RWPE2 (cell line): ENCODE data around the gene GPR176.
A peak's percentile ranks its signal among the peaks of the same experiment; 100 is the strongest.

Source experiments
- ATAC-seq: fragments of 200-7000 bp; cut with Tn5 transposase; 3 replicates; pipeline ENCODE4 v1.9.1; 2021; ENCODE audit warnings: low read depth
- DNase-seq: peaks from one replicate; pipeline ENCODE4 v3.0.0-alpha.2; 2020; ENCODE audit warnings: low spot score
- H3K27ac ChIP-seq: fragments of 450-650 bp; 2 replicates; pipeline ENCODE4 v1.5.1; 2017; ENCODE audit warnings: mild to moderate bottlenecking; ENCODE audit not compliant: poor library complexity, severe bottlenecking
- H3K27me3 ChIP-seq: fragments of 250-450 bp; sonication (Bioruptor Pico); 2 replicates; pipeline ENCODE4 v1.5.1; 2021; ENCODE audit warnings: mild to moderate bottlenecking, moderate library complexity; ENCODE audit not compliant: insufficient read depth, poor library complexity, severe bottlenecking
- H3K36me3 ChIP-seq: fragments of 250-450 bp; sonication (Bioruptor Pico); 2 replicates; pipeline ENCODE4 v1.5.1; 2020; ENCODE audit warnings: low read depth, mild to moderate bottlenecking, moderate library complexity
- H3K4me1 ChIP-seq: fragments of 250-450 bp; sonication (Bioruptor Pico); 2 replicates; pipeline ENCODE4 v1.5.1; 2021; ENCODE audit warnings: mild to moderate bottlenecking, moderate library complexity; ENCODE audit not compliant: insufficient read depth, poor library complexity, severe bottlenecking
- H3K4me3 ChIP-seq: fragments of 250-450 bp; sonication (Bioruptor Pico); 2 replicates; pipeline ENCODE4 v1.5.1; 2021; ENCODE audit warnings: mild to moderate bottlenecking, moderate library complexity; ENCODE audit not compliant: severe bottlenecking
- H3K9me3 ChIP-seq: fragments of 250-450 bp; sonication (Bioruptor Pico); 2 replicates; pipeline ENCODE4 v1.5.1; 2021; ENCODE audit warnings: mild to moderate bottlenecking, moderate library complexity; ENCODE audit not compliant: severe bottlenecking
- TF ChIP-seq, protein P1 (sequence below): fragments of 450-650 bp; IDR thresholded peaks from one replicate; pipeline ENCODE4 v1.5.1; 2017; ENCODE audit warnings: mild to moderate bottlenecking, moderate library complexity; ENCODE audit not compliant: poor library complexity, severe bottlenecking

Gene GPR176

DNA sequence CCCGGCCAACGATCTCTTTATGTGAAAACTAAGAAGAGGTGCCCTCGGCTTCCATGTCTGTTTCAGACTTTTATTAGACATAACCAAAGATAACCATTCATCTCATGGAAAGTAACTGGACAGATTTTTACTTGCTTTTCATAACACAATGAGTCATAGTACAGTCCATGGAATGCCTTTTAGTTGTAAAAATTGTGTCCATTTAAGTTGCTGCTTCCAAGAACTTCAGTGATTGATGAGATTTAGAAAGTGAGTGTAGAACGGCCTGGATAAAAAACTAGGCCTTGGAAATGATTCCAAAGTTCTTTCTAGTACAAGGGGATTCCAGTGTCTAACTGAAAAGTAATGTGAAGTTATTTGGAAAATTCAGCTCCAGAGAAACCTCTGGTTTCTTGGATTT is 24.7 kb upstream of the GPR176 start:
- Histone ChIP-seq H3K4me3 (no peak overlapping the region), H3K9me3 (no peaks in the 10 kb centered on the region), H3K27ac (no peak overlapping the region), H3K36me3 (peaks cover 97% of the 10 kb centered on the region), H3K4me1 (peaks cover 9% of the 10 kb centered on the region), H3K27me3 (no peaks in the 10 kb centered on the region)
- ATAC-seq (no peak), DNase-seq (no peak)
- TF ChIP-seq, protein P1, sequence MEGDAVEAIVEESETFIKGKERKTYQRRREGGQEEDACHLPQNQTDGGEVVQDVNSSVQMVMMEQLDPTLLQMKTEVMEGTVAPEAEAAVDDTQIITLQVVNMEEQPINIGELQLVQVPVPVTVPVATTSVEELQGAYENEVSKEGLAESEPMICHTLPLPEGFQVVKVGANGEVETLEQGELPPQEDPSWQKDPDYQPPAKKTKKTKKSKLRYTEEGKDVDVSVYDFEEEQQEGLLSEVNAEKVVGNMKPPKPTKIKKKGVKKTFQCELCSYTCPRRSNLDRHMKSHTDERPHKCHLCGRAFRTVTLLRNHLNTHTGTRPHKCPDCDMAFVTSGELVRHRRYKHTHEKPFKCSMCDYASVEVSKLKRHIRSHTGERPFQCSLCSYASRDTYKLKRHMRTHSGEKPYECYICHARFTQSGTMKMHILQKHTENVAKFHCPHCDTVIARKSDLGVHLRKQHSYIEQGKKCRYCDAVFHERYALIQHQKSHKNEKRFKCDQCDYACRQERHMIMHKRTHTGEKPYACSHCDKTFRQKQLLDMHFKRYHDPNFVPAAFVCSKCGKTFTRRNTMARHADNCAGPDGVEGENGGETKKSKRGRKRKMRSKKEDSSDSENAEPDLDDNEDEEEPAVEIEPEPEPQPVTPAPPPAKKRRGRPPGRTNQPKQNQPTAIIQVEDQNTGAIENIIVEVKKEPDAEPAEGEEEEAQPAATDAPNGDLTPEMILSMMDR: no peak

DNA sequence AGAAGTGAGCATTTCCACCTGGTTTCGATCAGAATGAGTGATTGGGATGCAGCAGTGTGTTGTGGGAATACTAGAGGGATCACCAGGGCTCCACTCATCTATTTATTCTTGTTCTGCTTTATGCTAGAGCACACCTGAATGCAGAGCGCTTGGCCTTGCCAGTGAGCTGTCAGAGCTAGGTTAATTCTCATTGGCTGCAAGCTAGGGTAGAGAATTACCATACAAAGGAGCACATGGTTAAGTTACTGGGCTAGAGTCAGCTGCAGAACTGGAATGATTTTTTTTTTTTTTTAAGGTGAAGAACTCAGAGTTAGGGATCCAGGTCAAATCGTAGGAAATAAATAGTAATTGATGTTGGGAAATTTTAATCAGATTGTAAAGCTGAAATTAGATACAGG is 22.7 kb upstream of the GPR176 start:
- Histone ChIP-seq H3K27me3 (no peaks in the 10 kb centered on the region), H3K4me1 (peaks cover 9% of the 10 kb centered on the region), H3K9me3 (no peaks in the 10 kb centered on the region), H3K4me3 (no peak overlapping the region), H3K36me3 (peaks cover 98% of the 10 kb centered on the region), H3K27ac (peak overlapping the region; percentile 13)
- ATAC-seq (no peak), DNase-seq (no peak)
- TF ChIP-seq, protein P1: no peak

DNA sequence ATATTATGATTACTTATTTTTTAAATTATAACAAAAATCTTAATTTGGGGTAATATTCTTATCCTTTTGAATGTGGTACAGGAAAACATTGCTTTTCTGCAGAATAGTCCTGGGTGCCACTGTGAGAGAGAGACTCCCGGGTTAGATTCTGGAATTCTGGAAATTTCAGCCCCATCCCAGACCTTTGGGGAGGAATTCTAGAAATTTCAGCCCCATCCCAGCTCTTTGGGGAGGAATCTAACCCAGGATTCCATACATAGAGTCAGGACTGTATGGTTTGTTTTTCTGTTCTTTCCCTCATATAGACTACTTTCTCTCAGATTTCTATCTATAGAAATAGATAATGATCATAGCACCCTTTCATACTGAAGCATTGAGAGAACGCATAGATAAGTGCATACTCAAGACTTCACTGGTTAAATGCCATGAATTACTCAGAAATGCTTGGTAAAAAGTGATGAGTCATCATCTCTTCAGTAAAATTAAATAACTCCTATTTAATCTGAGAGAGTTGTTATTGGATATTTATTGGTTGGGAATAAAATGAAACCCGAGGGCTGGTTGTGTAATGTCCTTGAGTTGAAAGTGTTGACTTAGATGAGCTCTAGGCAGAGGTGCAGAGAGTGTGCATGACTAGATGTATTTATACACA is 22.2 kb upstream of the GPR176 start:
- DNase-seq: no peak
- Histone ChIP-seq H3K9me3 (no peaks in the 10 kb centered on the region), H3K4me3 (no peak overlapping the region), H3K4me1 (peaks cover 10% of the 10 kb centered on the region), H3K27me3 (no peaks in the 10 kb centered on the region), H3K27ac (peak overlapping the region; percentile 13), H3K36me3 (peaks cover 98% of the 10 kb centered on the region)
- TF ChIP-seq, protein P1: no peak
- peak; percentile 46 for ATAC-seq

DNA sequence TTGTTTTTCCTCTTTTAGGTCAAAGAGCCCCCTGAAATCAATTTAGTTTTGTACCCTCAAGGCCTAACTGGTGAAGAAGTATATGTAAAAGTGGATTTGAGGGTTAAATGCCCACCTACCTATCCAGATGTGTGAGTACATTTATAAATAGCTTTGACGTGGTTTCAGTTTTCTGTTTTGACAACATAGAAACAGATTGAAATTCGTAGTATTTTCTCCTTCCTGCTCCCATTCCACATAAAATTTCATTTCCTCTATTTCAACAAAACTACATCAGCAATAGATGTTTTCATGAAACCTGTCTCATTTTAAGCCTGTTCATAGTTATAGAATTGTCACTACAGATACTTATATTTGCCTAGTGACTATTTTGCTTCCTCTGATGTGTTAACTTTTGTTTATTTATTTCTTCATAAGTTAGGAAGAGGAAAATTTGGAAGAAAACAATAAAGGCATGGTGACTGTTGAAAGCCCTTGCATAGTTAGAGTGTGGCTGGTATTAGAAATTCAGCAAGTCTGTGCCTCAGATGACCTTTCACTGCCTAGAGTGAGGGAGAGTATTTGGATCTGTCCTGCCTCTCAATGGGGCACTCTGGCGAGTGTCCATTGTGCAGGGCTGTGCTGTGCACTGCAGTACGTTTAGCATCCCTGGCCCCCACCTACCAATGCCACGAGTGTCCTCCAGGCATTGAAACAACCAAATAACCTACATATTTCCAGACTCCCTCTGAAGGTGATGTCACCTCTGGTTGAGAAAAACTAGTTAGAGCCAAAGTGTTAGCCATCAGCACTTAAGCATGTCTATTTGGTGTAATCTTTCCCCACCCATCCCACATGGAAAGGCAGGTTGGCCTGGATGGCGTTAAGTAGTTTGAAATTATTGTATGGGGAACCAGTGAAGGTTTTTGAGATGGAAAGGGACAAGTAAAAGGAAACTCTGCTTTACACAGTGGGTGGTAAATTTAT is 19.7 kb upstream of the GPR176 start:
- no peak overlapping the region for H3K4me3 ChIP-seq
- H3K27me3 ChIP-seq: no peaks in the 10 kb centered on the region
- H3K27ac ChIP-seq: no peak overlapping the region
- peaks cover 88% of the 10 kb centered on the region for H3K36me3 ChIP-seq
- ATAC-seq (no peak), DNase-seq (no peak)
- peaks cover 34% of the 10 kb centered on the region for H3K4me1 ChIP-seq
- H3K9me3 ChIP-seq: no peaks in the 10 kb centered on the region
- TF ChIP-seq, protein P1: no peak

DNA sequence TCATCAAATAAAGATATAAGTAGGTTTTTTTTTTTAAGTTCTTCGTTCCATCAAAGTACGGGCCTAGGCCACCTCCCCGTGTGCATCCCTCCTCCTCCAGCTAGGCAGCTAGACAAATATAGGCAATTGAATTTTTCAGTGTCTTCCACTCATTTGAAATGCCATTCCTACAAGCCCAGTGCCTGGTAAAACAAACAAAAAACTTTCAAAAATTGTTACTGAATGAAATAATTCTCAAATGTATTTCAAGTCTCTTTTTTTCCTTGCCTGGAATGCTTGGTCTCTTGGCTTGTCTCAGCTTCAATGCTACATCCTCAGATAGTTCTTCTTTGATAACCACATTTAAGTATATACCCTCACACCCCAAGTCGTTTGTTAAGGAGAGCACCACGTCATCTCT is 17.6 kb upstream of the GPR176 start:
- no peak for ATAC-seq
- H3K36me3 ChIP-seq: peaks cover 67% of the 10 kb centered on the region
- TF ChIP-seq, protein P1: no peak

More for the DNA sequence above, 17.6 kb upstream of the GPR176 start:
- Histone ChIP-seq H3K4me3 (no peak overlapping the region), H3K9me3 (no peaks in the 10 kb centered on the region), H3K4me1 (peaks cover 35% of the 10 kb centered on the region), H3K27me3 (no peaks in the 10 kb centered on the region), H3K27ac (no peak overlapping the region)
- DNase-seq: no peak
